ENCODE data around the gene BATF. TPM values are rescaled to one million over a fixed set of nuclear protein-coding genes. Genes with fewer than 3 reads are reported as not detected.

The BATF gene
- polyA plus RNA-seq, 1 donor from 2014 or later, result not detected

- no peak overlapping the region for H3K4me3 ChIP-seq (ENCODE audit: low read length)
- TF ChIP-seq POLR2AphosphoS5 (IDR thresholded peaks at IDR 0.05) (no peak), SMC3 (conservative IDR thresholded peaks at IDR 0.05; ENCODE audit: poor library complexity) (no peak), EZH2 (IDR thresholded peaks at IDR 0.05; ENCODE audit: borderline replicate concordance, insufficient read depth, low read length, poor library complexity, severe bottlenecking) (no peak), RAD21 (conservative IDR thresholded peaks at IDR 0.05) (no peak), MXI1 (conservative IDR thresholded peaks at IDR 0.05; ENCODE audit: poor library complexity, severe bottlenecking) (no peak), EP300 (conservative IDR thresholded peaks at IDR 0.05; ENCODE audit: poor library complexity, severe bottlenecking) (no peak)
- no peak overlapping the region for H3K9ac ChIP-seq (ENCODE audit: low read length)
- no peaks in the 10 kb centered on the region for H3K9me2 ChIP-seq (ENCODE audit: insufficient read depth, low read length)
- no peaks in the 10 kb centered on the region for H3K9me3 ChIP-seq (ENCODE audit: low read length)
- H4K20me1 ChIP-seq (ENCODE audit: insufficient read depth), result no peaks in the 10 kb centered on the region
- no peaks in the 10 kb centered on the region for H3K27me3 ChIP-seq (ENCODE audit: insufficient read depth, low read depth, low read length)
- no peaks in the 10 kb centered on the region for H3K36me3 ChIP-seq (ENCODE audit: insufficient read depth, low read length)
- no peaks in the 10 kb centered on the region for H3K79me2 ChIP-seq (replicated peaks; ENCODE audit: insufficient read depth, low read length)
- H2AFZ ChIP-seq (ENCODE audit: low read depth, low read length), result no peak overlapping the region
- H3F3A ChIP-seq (ENCODE audit: insufficient read depth, low read length, poor library complexity, severe bottlenecking), result no peaks in the 10 kb centered on the region
- H3K4me2 ChIP-seq (ENCODE audit: low read length), result no peak overlapping the region
- no peak overlapping the region for H3K27ac ChIP-seq (ENCODE audit: low read length)
Observed at GRCh38 chr14:75539561-75540478, 17.6 kb downstream of the BATF start.

DNA sequence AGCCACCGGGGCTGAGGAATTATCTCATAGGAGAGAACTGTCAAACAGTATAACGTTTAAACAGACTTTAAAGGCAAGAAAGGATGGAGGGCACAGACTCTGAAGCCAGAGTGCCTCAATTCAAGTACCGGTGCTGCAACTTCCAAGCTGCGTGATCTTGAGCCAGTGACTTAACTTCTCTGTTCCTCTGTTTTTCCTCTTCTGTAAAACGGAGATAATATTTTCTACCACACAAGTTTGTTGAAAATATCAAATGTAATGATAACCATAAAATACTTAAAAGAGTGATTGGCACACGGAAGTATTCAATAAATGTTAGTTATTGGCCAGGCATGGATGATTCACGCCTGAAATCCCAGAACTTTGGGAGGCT lies 18.2 kb downstream of the BATF start:
- Histone ChIP-seq H3K36me3 (ENCODE audit: insufficient read depth, low read length) (no peaks in the 10 kb centered on the region), H3K9ac (ENCODE audit: low read length) (no peak overlapping the region), H3K9me3 (ENCODE audit: low read length) (no peaks in the 10 kb centered on the region), H4K20me1 (ENCODE audit: insufficient read depth) (no peaks in the 10 kb centered on the region), H3K9me2 (ENCODE audit: insufficient read depth, low read length) (no peaks in the 10 kb centered on the region), H3K27me3 (ENCODE audit: insufficient read depth, low read depth, low read length) (no peaks in the 10 kb centered on the region), H2AFZ (ENCODE audit: low read depth, low read length) (no peak overlapping the region), H3K27ac (ENCODE audit: low read length) (no peak overlapping the region), H3K4me2 (ENCODE audit: low read length) (no peak overlapping the region), H3K4me3 (ENCODE audit: low read length) (no peak overlapping the region), H3F3A (ENCODE audit: insufficient read depth, low read length, poor library complexity, severe bottlenecking) (no peaks in the 10 kb centered on the region), H3K79me2 (replicated peaks; ENCODE audit: insufficient read depth, low read length) (no peaks in the 10 kb centered on the region)
- TF ChIP-seq EP300 (conservative IDR thresholded peaks at IDR 0.05; ENCODE audit: poor library complexity, severe bottlenecking) (no peak), MXI1 (conservative IDR thresholded peaks at IDR 0.05; ENCODE audit: poor library complexity, severe bottlenecking) (no peak), SMC3 (conservative IDR thresholded peaks at IDR 0.05; ENCODE audit: poor library complexity) (no peak), POLR2AphosphoS5 (IDR thresholded peaks at IDR 0.05) (no peak), TAF1 (IDR thresholded peaks at IDR 0.05; ENCODE audit: low read depth) (no peak), EZH2 (IDR thresholded peaks at IDR 0.05; ENCODE audit: borderline replicate concordance, insufficient read depth, low read length, poor library complexity, severe bottlenecking) (no peak), RAD21 (conservative IDR thresholded peaks at IDR 0.05) (no peak)
- TF ChIP-seq, protein P1, sequence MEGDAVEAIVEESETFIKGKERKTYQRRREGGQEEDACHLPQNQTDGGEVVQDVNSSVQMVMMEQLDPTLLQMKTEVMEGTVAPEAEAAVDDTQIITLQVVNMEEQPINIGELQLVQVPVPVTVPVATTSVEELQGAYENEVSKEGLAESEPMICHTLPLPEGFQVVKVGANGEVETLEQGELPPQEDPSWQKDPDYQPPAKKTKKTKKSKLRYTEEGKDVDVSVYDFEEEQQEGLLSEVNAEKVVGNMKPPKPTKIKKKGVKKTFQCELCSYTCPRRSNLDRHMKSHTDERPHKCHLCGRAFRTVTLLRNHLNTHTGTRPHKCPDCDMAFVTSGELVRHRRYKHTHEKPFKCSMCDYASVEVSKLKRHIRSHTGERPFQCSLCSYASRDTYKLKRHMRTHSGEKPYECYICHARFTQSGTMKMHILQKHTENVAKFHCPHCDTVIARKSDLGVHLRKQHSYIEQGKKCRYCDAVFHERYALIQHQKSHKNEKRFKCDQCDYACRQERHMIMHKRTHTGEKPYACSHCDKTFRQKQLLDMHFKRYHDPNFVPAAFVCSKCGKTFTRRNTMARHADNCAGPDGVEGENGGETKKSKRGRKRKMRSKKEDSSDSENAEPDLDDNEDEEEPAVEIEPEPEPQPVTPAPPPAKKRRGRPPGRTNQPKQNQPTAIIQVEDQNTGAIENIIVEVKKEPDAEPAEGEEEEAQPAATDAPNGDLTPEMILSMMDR (IDR thresholded peaks at IDR 0.05; ENCODE audit: poor library complexity, severe bottlenecking), result no peak
- TF ChIP-seq, protein P2, sequence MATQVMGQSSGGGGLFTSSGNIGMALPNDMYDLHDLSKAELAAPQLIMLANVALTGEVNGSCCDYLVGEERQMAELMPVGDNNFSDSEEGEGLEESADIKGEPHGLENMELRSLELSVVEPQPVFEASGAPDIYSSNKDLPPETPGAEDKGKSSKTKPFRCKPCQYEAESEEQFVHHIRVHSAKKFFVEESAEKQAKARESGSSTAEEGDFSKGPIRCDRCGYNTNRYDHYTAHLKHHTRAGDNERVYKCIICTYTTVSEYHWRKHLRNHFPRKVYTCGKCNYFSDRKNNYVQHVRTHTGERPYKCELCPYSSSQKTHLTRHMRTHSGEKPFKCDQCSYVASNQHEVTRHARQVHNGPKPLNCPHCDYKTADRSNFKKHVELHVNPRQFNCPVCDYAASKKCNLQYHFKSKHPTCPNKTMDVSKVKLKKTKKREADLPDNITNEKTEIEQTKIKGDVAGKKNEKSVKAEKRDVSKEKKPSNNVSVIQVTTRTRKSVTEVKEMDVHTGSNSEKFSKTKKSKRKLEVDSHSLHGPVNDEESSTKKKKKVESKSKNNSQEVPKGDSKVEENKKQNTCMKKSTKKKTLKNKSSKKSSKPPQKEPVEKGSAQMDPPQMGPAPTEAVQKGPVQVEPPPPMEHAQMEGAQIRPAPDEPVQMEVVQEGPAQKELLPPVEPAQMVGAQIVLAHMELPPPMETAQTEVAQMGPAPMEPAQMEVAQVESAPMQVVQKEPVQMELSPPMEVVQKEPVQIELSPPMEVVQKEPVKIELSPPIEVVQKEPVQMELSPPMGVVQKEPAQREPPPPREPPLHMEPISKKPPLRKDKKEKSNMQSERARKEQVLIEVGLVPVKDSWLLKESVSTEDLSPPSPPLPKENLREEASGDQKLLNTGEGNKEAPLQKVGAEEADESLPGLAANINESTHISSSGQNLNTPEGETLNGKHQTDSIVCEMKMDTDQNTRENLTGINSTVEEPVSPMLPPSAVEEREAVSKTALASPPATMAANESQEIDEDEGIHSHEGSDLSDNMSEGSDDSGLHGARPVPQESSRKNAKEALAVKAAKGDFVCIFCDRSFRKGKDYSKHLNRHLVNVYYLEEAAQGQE (IDR thresholded peaks at IDR 0.05; ENCODE audit: borderline replicate concordance), result no peak
